PC-3 (cell line): Measurements from ENCODE around the gene ASTN2.

Source experiments
- CTCF ChIP-seq: fragments of 300-600 bp; sonication (generic); conservative IDR thresholded peaks from 2 replicates; pipeline ENCODE4 v1.5.1; 2017; ENCODE audit warnings: antibody characterized with exemption, low read depth, mild to moderate bottlenecking, low read length
- EZH2 ChIP-seq: fragments of 300-600 bp; sonication (generic); IDR thresholded peaks from one replicate; pipeline ENCODE4 v1.6.1; 2017; ENCODE audit warnings: antibody characterized with exemption, mild to moderate bottlenecking, low read length; ENCODE audit not compliant: unreplicated experiment
- EZH2phosphoT487 ChIP-seq: fragments of 300-600 bp; sonication (generic); IDR thresholded peaks from 2 replicates; pipeline ENCODE4 v1.6.1; 2018; ENCODE audit warnings: mild to moderate bottlenecking, antibody characterized with exemption, low read length, borderline replicate concordance

GRCh38 chr9:116436121-116436520, 978.7 kb downstream of the ASTN2 start:
- TF ChIP-seq CTCF (no peak), EZH2phosphoT487 (no peak), EZH2 (no peak)
